Cerebellar cortex (tissue), 1 donor: ENCODE data around the gene SLC66A1.
A peak's percentile ranks its signal among the peaks of the same experiment; 100 is the strongest.

ENCODE experiments used
- DNase-seq: peaks from one replicate; pipeline ENCODE4 v3.0.0-alpha.2; 2015; ENCODE audit warnings: low spot score

Gene SLC66A1

GRCh38 chr1:19377812-19378718 is 65.9 kb downstream of the SLC66A1 start:
- DNase-seq = peak; percentile 68
